Stimulated activated CD8-positive, alpha-beta memory T cell treated with anti-CD3 and anti-CD28 coated beads, Interleukin-12 subunit alpha, Interleukin-12 subunit beta, amount 100 ng/mL, for 24 hours (primary cell): ENCODE measurements around the gene GPN2.
A peak's percentile ranks its signal among the peaks of the same experiment; 100 is the strongest.

Source experiments
- DNase-seq: peaks from one replicate; pipeline ENCODE4 v3.0.0-alpha.2; 2020; ENCODE audit errors: extremely low read depth

Gene GPN2

GRCh38 chr1:26889551-26890466, at the start of gene GPN2:
Gene GPN2 (minus strand): TSS chr1:26890283. CDS start chr1:26890096, 187 bp downstream.
- DNase-seq = peak; percentile 43

- DNase-seq = no peak
Measured at GRCh38 chr1:26938659-26939025, 48.6 kb upstream of the GPN2 start.

DNA sequence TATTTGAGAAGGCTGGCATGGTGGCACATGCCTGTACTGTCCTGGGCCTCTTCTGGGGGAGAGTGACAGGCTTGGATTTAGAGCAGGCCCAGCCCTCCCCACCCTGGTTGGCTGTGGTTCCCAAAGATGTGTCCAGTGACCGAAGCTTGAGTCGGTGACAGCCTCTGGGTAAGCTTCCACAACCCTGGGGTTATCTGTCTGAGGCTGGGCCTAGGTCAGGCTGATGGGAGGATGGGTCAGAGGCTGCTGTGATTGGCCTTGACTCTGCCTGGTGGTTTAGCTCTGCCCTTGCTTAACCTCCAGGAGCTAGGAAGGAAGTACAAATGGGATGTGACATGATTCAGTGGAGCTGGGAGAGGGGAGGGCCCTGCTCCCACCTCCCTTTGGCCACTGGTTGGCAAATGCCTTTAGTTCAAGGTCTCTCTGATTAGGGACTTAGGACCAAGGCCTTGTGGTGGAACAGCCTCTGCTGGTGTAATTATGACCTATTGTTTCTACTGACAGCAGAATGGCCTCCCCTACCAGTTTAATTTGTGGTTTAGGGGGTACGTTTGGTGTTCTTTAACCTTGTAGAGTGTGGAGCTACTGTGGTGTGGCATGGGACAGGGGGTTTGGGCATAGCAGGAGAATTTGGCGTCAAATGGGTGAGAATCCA, 48.0 kb upstream of the GPN2 start:
- no peak for DNase-seq

DNA sequence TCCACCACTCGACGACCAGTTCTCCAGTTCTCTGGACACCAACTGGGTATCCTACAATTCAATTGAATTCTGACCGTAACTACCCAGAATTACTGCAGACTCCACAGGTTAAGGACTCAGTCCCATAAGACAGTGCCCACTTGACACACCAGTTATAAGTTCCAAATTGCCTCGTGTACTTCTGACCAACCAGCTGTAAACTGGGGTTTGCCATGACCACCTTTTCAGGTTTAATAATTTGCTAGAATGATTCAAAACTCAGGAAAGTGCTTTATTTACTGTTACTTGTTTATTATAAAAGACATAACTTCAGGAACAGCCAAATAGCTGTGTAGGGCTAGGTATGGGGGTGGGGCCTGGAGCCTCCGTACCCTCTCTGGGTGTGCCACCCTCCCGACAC, 46.7 kb upstream of the GPN2 start:
- no peak for DNase-seq

GRCh38 chr1:26932531-26932930, 42.4 kb upstream of the GPN2 start:
- no peak for DNase-seq

DNA sequence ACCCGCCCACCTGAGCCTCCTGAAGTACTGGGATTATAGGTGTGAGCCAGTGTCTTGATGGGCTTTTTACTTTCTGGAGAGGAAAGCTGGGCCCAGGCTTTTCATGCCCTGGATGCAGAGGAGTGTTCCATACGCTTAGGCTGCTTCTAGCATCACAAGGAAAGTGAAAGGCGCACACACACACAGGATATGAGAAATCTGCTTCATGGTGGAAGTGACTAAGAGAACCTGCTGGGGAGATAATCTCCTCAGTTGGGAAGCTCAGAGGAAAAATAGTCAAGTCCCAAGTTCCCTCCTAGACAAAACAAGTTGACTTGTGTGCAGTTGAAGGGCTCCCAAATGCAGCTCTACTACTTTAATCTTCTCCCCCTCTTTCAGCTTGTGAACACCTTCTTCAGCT, 33.6 kb upstream of the GPN2 start:
- no peak for DNase-seq

DNA sequence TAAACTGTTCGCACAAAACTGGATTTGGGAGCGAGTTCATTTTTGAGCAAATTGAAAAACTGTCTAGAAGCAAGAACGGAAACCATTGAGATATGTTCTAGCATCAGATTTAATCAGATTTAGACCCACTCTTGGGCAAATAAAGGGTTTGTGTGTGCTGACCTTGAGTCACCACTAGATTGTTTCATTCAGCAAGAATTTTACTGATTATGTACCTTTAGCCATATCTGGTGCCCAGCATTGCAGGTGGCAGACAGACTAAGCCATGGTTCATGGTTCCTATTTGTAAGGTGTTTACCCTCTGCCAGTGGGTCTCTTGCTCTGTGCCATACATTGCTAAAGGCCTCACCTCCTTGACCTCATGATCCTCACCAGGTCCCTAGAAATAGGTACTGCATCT, 32.8 kb upstream of the GPN2 start:
- DNase-seq = no peak

DNA sequence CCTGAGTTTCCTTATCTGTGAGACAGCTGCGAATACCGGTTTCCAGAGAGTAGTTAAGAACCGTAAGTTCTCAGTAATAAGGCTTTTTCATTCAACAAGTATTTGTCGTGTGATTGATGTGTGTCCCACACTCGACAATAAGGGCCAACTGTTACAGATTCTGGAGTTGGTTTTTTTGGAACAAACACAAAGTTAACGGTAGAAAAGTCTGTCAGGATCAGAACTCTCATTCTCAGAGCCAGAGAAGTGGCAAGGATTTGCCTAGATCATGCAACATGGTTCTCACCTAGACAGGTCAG, 32.3 kb upstream of the GPN2 start:
- no peak for DNase-seq

- DNase-seq = peak; percentile 92
Measured at GRCh38 chr1:26921540-26922430, 31.7 kb upstream of the GPN2 start, which contains the start of gene NUDC. Gene NUDC (plus strand): TSS chr1:26921743. CDS start chr1:26921849, 106 bp downstream.

GRCh38 chr1:26921126-26921539, 31.1 kb upstream of the GPN2 start:
- no peak for DNase-seq

DNA sequence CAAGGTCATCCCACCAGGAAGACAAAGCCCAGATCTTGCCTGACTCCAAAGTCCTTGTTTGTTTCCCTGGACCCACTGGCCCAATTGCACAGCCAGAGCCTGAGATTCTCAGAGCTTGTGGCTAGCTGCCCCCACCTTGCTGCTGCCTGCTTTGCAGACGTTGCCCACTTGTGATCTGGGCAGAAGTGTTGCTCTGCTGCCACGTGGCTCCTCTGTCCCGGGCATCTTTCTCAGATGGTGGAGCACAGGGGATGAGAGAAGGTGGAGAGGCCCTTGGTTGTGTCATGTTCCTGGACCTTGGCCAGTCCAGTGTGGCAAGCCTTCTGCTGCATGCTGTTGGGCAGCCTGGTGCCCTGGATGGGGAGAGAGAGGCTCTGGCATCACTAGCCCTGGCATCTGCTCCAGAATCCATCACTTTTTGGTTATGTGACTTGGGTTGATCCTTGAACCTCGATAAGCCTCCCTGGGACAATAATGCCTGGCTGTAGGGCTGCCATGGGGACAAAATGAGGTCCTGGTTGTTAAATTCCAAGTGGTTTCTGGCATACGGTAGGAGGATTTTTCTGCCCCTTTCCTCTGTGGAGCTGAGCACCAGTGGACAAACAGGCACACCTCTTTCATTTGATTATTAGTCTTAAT, 25.2 kb upstream of the GPN2 start:
- no peak for DNase-seq

GRCh38 chr1:26913754-26914619, 23.9 kb upstream of the GPN2 start, which contains the start of gene NR0B2:
Gene NR0B2 (minus strand): TSS chr1:26913975. CDS start chr1:26913940, 35 bp downstream.
- DNase-seq = no peak

- DNase-seq = no peak
Measured at GRCh38 chr1:26913389-26913753, 23.3 kb upstream of the GPN2 start.

DNA sequence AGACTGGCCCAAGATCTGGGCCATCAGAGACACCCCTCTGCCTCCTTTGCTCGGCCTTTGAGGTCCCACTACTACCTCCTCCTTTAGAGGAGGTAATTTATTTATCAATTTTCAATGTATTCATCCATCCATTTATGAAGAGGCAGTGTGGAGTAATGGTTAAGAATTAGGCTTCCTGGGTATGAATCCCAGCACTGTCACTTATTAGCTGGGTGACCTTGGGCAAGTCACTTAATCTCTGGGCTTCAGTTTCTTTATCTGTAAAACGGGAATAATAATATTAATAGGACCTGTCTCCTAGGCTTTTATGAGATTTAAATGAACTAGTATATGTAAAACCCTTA, 22.0 kb upstream of the GPN2 start:
- DNase-seq = no peak

- DNase-seq = no peak
Measured at GRCh38 chr1:26911399-26912146, 21.5 kb upstream of the GPN2 start.

- no peak for DNase-seq
Measured at GRCh38 chr1:26910343-26911160, 20.5 kb upstream of the GPN2 start.

GRCh38 chr1:26909951-26910342, 19.9 kb upstream of the GPN2 start:
- no peak for DNase-seq

- no peak for DNase-seq
Measured at GRCh38 chr1:26907071-26907917, 17.2 kb upstream of the GPN2 start.
